Stimulated activated CD8-positive, alpha-beta memory T cell treated with anti-CD3 and anti-CD28 coated beads, Interleukin-4, amount 100 ng/mL, for 24 hours (primary cell): ENCODE results near the gene NBPF3.
"Not testable (repeated sequence)": the region's sequence is repeated elsewhere in the genome, so short reads cannot be mapped to it uniquely, and the experiment has no call there.

ENCODE experiments used
- DNase-seq: peaks from one replicate; pipeline ENCODE4 v3.0.0-alpha.2; 2020; ENCODE audit warnings: low read depth

NBPF3 gene

DNA sequence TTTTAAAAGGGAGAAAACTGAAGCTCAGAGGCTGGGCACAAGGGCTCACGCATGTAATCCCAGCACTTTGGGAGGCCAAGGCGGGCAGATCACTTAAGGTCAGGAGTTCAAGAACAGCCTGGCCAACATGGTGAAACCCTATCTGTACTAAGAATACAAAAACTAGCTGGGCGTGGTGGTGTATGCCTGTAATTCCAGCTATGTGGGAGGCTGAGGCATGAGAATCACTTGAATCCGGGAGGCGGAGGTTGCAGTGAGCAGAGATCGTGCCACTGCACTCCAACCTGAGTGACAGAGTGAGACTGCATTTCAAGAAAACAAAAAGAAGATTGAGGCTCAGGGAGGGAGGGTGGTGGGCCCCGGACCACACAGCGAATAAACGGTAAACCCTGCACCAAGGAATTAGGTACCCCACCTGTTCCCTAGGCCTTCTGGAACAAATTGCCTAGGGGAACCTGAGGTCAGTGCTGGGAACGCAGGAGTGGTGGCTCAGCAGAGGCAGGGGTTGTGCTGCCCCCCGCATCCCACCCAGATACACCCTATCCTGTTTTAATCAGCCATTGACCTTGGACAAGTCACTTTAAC is 79.6 kb downstream of the NBPF3 start:
- not testable (repeated sequence) for DNase-seq

DNA sequence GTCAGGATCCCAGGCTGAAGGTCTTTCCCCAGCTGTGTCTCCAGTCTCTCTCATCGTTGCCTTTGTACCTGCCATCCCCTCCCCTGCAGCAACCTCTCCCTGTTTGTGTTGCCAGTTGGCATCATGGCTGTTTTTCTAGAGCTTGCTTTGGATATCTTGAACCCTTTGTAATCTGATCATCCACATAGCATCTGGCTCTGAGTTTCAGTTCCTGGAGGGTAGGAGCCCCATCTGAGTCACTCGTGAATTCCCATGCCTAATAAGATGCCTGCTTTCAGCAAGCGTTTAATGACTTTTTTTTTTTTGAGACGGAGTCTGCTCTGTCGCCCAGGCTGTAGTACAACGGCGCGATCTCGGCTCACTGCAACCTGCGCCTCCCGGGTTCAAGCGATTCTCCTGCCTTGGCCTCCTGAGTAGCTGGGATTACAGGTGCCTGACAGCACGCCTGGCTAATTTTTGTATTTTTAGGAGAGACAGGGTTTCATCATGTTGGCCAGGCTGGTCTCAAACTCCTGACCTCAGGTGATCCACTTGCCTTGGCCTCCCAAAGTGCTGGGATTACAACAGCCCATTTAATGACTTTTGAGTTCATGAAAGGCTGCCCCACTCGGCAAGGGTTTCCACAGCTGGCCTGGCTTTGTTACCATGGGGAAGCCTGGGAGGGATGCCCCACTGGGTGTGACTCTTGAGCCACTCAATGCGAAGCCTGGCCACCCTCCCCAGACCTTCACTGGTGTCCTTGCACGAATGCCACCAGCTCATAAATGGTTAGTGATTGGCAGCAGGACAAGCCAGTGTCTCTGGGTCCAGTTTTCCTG is 81.2 kb downstream of the NBPF3 start:
- no peak for DNase-seq

DNA sequence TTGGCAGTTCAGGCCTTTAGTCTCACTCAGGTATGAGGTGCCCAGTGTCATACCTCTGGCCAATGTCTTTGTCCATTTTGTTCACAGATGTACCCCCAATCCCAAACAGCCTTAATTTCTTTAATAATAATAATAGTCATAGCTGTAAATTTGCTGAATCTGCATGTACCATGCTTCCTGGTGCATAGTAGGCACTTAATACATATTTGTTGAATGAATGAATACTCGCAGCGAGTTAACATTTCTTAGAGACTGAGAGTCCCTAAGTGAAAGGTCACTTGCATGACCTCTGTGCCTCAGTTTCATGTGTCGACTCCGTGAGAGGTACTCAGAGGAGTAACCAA is 81.8 kb downstream of the NBPF3 start:
- no peak for DNase-seq

DNA sequence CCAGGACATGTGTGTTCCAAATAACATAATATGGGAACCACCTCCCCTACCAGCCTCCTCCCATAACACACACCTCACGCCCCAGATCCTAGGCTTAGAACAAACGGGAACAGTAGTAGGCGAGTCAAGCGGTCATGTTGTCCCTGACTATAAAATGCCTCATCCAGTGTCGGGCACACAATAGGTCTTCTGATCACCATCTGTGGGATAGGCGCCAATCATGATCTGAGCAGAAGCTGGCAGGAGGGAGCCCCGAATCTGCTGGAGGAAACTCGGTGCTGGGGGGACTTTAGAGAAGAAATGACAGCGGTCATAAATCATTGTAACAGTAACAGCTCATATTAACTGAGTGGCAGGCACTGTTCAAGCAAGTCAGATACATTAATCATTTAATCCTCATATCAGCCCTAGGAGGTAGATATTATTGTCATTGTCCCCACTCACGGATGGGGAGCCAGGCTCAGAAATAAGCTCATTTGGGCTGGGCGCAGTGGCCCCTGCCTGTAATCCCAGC is 82.6 kb downstream of the NBPF3 start:
- no peak for DNase-seq

DNA sequence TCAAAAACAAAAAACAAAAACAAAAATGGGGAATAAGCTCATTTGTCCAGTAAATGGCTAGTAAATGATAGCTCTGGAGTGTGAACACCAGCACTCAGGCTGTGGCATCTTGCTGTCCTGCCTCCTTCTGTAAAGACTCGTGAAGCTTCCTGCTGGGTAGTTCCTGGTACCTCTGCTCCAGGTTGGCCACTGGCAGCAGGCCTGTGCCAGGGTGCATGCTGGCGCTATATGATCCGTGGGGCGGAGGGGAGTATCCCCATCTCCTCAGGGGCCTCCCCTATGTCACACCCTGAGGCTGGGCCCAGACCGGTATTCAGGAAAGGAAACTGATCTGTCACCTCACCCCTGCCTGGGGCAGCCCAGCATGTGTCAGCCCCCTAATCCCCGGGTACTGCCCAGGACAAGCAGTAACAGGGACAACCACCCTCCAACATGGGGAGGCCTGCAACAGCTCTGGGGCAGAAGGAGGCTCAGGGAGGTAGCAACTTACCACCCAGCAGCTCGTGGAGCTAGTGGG is 83.4 kb downstream of the NBPF3 start:
- DNase-seq, result no peak

DNA sequence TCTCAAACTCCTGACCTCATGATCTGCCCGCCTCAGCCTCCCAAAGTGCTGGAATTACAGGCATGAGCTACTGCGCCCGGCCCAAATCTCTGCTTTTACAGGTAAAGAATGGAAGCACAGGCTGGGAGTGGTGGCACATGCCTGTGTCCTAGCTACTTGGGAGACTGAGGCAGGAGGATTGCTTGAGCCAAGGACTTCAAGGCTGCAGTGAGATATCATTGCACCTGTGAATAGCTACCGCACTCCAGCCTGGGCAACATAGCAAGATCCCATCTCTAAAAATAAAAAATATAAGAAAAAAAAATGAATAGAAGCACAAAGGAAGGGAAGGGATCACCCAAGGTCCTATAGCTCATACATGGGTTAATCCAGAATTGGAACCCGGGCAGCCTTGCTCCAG is 84.3 kb downstream of the NBPF3 start:
- no peak for DNase-seq

DNA sequence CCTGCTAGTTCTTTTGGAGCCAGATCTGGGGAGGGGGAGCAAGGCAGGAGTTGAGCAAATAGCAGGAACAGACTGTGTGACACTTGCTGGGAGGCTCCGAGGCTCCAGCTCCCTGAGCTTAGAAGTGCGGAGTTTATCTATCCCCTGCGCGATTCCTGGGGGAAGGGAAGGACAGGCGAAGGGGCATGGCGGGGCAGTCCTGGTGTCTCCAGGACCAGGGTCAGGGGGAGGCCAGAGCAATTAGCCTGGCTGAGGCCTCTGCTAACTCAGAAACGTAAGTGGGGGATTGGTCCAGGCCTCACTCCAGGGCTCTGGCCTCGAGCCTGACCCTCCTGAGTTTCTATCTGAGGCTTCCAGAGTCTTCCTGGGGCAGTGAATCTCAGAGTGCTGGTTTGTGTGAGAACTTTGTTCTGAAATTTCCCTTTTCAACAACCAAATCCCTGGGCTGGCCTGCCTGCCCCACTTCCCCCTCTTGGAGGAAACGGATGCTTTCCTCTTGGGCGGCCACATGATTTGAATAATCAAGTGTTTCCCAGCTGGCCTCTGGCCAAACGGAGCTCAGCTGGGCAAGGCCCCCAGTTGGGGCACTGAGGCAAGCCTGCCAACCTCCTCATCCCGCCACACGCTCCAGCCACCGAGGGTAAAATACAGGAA is 84.9 kb downstream of the NBPF3 start:
- no peak for DNase-seq

DNA sequence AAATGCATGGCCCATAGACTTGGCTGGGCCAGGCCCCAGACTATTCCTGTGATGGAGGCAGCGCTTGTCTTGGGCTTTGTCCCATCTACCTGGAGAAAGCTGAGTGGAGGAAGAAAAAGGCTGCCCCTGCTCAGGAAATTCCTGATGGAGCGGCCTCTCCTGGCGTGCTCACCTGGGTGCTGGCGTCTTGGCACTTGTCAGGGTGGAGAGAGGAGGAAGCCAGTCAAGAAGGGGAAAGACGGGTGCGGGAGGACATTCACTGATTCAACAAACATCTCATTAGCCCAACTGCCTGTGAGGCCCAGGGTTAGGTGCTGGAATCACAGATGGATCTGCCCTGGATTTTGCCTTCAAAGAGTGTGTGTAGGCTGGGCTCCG is 85.4 kb downstream of the NBPF3 start:
- DNase-seq, result no peak

DNA sequence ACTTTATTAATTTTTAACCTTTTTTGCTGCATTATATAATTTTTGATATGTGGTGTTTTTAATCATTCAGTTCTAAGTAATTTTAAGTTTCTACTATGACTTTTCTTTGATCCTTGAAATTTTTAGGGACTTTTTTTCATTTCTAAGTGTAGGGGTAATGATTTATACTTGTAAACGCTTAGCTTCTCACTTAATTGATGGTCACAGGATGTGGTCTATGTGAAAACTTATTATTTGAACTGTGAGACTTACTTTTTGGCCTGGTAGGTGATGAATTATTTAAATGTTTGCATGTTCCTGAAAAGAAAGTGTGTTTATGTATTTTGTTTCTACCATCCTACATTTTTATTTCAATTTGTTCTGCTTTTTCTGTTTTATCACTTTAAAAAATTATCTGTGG is 86.5 kb downstream of the NBPF3 start:
- DNase-seq, result no peak

DNA sequence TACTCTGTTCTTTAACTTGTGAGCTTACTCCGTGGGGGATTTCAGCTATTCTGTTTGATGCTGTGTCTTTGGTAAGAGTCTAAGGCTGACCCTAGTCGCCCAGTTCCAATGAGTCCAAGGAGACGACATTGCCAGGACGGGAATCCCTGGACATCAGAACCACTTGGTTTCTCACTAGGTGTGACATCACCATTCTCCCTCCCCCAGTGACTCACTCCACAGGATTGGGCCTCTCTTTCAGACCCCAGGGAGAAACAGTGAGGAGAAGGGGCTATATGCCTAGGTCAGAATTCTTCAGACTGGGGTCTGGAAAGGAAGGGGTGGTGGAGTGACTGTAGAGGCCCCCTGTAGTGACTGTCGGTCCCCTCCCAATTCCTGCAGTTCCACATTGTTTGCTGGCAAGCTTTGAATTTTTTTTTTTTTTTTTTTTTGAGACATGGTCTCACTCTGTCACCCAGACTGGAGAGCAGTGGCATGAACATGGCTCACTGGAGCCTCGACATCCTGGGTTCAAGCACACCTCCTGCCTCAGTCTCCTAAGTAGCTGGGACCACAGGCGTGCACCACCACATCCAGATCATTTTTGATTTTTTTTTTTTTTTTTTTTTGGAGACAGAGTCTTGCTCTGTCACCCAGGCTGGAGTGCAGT is 90.6 kb downstream of the NBPF3 start:
- DNase-seq, result no peak

DNA sequence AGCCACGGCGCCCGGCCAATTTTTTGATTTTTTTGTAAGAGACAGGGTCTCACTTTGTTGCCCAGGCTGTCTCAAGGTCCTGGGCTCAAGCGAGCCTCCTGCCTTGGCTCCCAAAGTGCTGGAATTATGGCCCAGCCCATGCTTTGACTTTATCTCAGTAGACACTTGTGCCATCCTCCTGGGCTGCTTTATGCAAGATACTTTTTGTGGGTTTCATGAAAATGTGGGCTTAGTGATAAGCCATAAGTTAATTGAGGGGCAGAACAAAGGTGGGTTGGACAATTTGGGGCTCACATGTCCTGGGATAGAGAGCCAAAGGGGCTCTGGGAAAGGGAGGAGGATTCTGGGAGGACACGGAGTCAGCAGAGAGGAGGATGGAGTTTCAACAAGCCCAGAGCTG is 91.3 kb downstream of the NBPF3 start:
- no peak for DNase-seq

DNA sequence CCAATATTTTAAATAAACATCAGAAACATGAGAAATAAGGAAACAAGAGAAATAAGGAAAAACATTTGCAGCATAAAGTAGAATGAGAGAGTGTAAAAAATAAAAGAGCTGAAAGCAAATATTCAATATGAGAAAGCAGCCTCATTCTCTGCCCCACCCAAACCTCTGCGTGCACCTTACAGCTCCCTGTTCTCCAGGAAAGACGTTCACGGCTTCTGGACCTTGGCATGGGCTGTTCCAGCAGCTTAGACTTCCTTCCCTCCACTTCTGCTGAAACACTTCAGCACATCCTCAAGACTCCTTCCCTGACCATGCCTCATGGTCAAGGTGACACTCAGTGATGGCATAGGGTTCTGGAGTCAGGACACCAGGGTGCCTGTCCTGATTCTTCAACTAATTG is 92.6 kb downstream of the NBPF3 start:
- no peak for DNase-seq

DNA sequence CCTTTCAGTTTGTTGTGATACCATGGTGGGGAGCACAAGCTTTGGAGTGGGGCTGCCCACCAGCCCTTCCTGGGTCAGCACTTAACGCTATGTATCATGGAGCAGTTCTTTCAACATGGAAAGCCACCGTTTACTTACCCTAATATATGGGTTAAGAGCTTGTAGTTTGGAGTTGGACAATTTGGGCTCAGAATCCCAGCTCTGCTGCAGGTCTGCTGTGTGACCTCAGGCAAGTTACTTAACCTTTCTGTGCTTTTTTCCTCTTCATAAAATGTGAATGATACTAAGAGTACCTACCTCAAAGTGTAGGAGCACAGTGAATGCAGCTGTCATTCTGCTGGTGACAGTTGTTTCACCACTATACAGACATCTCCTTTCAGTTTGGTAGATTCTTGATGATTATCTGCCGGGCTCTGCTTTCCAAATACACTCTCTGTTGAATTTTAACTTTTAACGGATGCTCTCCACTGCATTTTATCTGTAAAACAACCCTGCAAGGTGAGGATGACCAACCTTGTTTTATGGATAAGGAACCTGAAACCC is 93.1 kb downstream of the NBPF3 start:
- DNase-seq, result no peak

DNA sequence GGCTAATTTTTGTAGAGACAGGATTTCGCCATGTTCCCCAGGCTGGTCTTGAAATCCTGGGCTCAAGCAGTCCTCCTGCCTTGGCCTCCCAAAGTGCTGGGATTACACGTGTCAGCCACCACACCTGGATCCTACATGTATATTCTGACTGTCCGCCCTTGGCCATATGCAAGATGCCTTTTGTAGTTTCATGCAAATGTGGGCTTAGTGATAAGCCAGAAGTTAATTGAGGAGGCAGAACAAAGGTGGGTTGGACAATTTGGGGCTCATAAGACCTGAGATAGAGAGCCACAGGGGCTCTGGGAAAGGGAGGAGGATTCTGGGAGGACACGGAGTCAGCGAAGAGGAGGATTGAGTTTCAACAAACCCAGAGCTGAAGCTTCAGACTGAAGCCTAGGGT is 94.2 kb downstream of the NBPF3 start:
- DNase-seq, result no peak
